Natural killer cell (primary cell): Measurements from ENCODE around the gene LTBP3. TPM values are rescaled to one million over a fixed set of nuclear protein-coding genes. Genes with fewer than 3 reads are reported as not detected.
A peak's percentile ranks its signal among the peaks of the same experiment; 100 is the strongest.

Experiments
- ATAC-seq, 3 donors: fragments of 150-1000 bp in 2 of 3; fragments of 200-7000 bp in 1 of 3; cut with Tn5 transposase; 1 replicate in 1 of 3; 2 replicates in 2 of 3; pipeline ENCODE4 v1.10.0; 2021; ENCODE audit warnings: mild to moderate bottlenecking in 2 of 3, moderate library complexity in 2 of 3
- DNase-seq, 2 donors: peaks; one replicate each; pipeline versions ENCODE4 v3.0.0 to v3.0.0-alpha.2; 2013 to 2021; ENCODE audit warnings: mixed read lengths in 1 of 2
- H3K27ac ChIP-seq: one replicate; pipeline ENCODE4 v1.5.1; 2013; ENCODE audit warnings: mild to moderate bottlenecking, low read length
- H3K27me3 ChIP-seq: one replicate; pipeline ENCODE4 v1.6.1; 2013; ENCODE audit warnings: low read length; ENCODE audit not compliant: control insufficient read depth, insufficient read depth
- H3K36me3 ChIP-seq: one replicate; pipeline ENCODE4 v1.6.1; 2013; ENCODE audit warnings: low read length; ENCODE audit not compliant: control insufficient read depth, insufficient read depth
- H3K4me1 ChIP-seq: one replicate; pipeline ENCODE4 v1.6.1; 2013; ENCODE audit warnings: low read length; ENCODE audit not compliant: control insufficient read depth, insufficient read depth
- H3K4me3 ChIP-seq: one replicate; pipeline ENCODE4 v1.5.1; 2013; ENCODE audit warnings: low read length
- H3K9me3 ChIP-seq: one replicate; pipeline ENCODE4 v1.6.1; 2013; ENCODE audit warnings: low read length; ENCODE audit not compliant: control insufficient read depth, insufficient read depth
- H3K27ac Mint-ChIP-seq, 2 donors: one replicate each; pipeline ENCODE4 v1.8.0; 2022; ENCODE audit warnings: mild to moderate bottlenecking in 2 of 2, mixed read lengths in 2 of 2, moderate library complexity in 1 of 2
- H3K27me3 Mint-ChIP-seq, 2 donors: one replicate each; pipeline ENCODE4 v1.8.0; 2022; ENCODE audit warnings: low read depth in 2 of 2, mixed read lengths in 2 of 2
- H3K36me3 Mint-ChIP-seq: one replicate; pipeline ENCODE4 v1.8.0; 2022; ENCODE audit warnings: mixed read lengths
- H3K4me1 Mint-ChIP-seq, 2 donors: one replicate each; pipeline ENCODE4 v1.8.0; 2022; ENCODE audit warnings: mixed read lengths in 2 of 2
- H3K4me3 Mint-ChIP-seq: one replicate; pipeline ENCODE4 v1.8.0; 2022; ENCODE audit warnings: mild to moderate bottlenecking, moderate library complexity, mixed read lengths
- H3K9me3 Mint-ChIP-seq, 2 donors: one replicate each; pipeline ENCODE4 v1.8.0; 2022; ENCODE audit warnings: mixed read lengths in 2 of 2
- CTCF ChIP-seq: fragments of 200-600 bp; IDR thresholded peaks from one replicate; pipeline ENCODE4 v1.8.0; 2022; ENCODE audit warnings: antibody characterized with exemption
- whole genome bisulfite sequencing: methylation state at CpG from one replicate; pipeline ENCODE4 v1.1.7; 2013; ENCODE audit warnings: missing lambda C conversion rate; ENCODE audit not compliant: insufficient coverage; 5-methylcytosine and 5-hydroxymethylcytosine counted together
- intact Hi-C: fragments of 100-400 bp; cut with micrococcal nuclease; formaldehyde crosslinking; loops from one replicate; pipeline ENCODE4 v1.14.2; 2022
- total RNA-seq, 4 donors: library from RNA; stranded (reverse); fragments of 120-200 nt in 1 of 4; gene quantifications; one replicate each; pipeline versions ENCODE4 v1.2.3 to v1.2.4, GENCODE V29; 2013 to 2022

The LTBP3 gene
- total RNA-seq, 3 donors from 2014 or later (not counting 1 experiment from before 2014, with no cell fraction given) = 121 to 155 (median 140) TPM

- no peak overlapping the region for H3K4me3 Mint-ChIP-seq
- Histone ChIP-seq H3K4me1 (peaks cover 63% of the 10 kb centered on the region), H3K36me3 (peaks cover 3% of the 10 kb centered on the region), H3K9me3 (no peaks in the 10 kb centered on the region), H3K27ac (peak overlapping the region; percentile 22), H3K27me3 (no peaks in the 10 kb centered on the region), H3K4me3 (no peak overlapping the region)
- no peak for TF ChIP-seq CTCF
- no peak for DNase-seq
- intact Hi-C loops = no loop called here
- no peaks in the 10 kb centered on the region for H3K36me3 Mint-ChIP-seq
- peaks cover 17 to 47% of the 10 kb centered on the region in 2 donors for H3K4me1 Mint-ChIP-seq
- no peaks in the 10 kb centered on the region for H3K9me3 Mint-ChIP-seq
- ATAC-seq = no peak
- peak overlapping the region; percentile 99 for H3K27ac Mint-ChIP-seq
- over 99% methylated on average over 4 of the region's 4 CpGs for WGBS
- no peaks in the 10 kb centered on the region for H3K27me3 Mint-ChIP-seq
Measured at GRCh38 chr11:65563601-65564000, 5.4 kb upstream of the LTBP3 start.

- Mint-ChIP-seq H3K4me1 (peaks cover 16 to 40% of the 10 kb centered on the region in 2 donors), H3K4me3 (no peak overlapping the region), H3K9me3 (no peaks in the 10 kb centered on the region), H3K27me3 (no peaks in the 10 kb centered on the region), H3K36me3 (no peaks in the 10 kb centered on the region), H3K27ac (peak overlapping the region in 1 of 2 donors; percentile 99)
- Histone ChIP-seq H3K27ac (no peak overlapping the region), H3K9me3 (no peaks in the 10 kb centered on the region), H3K4me3 (no peak overlapping the region), H3K4me1 (peaks cover 56% of the 10 kb centered on the region), H3K36me3 (no peaks in the 10 kb centered on the region), H3K27me3 (no peaks in the 10 kb centered on the region)
- 94% methylated on average over 7 of the region's 9 CpGs for WGBS
- DNase-seq (no peak), ATAC-seq (no peak)
- intact Hi-C loops = no loop called here
- no peak for TF ChIP-seq CTCF
Measured at GRCh38 chr11:65562788-65563187, 4.6 kb upstream of the LTBP3 start.

GRCh38 chr11:65562020-65562419, 3.9 kb upstream of the LTBP3 start:
- Histone ChIP-seq H3K36me3 (no peaks in the 10 kb centered on the region), H3K9me3 (no peaks in the 10 kb centered on the region), H3K4me3 (no peak overlapping the region), H3K4me1 (peaks cover 55% of the 10 kb centered on the region), H3K27me3 (no peaks in the 10 kb centered on the region), H3K27ac (no peak overlapping the region)
- Mint-ChIP-seq H3K4me3 (no peak overlapping the region), H3K9me3 (no peaks in the 10 kb centered on the region), H3K36me3 (no peaks in the 10 kb centered on the region), H3K4me1 (peaks cover 16 to 46% of the 10 kb centered on the region in 2 donors), H3K27ac (peak overlapping the region in 1 of 2 donors; percentile 40), H3K27me3 (no peaks in the 10 kb centered on the region)
- DNase-seq (no peak), ATAC-seq (no peak)
- intact Hi-C loops = no loop called here
- no peak for TF ChIP-seq CTCF
- 95% methylated on average over 7 of the region's 7 CpGs for WGBS
